B cell (primary cell): Measurements from ENCODE around the gene KCNIP1.

Experiments used
- CTCF ChIP-seq: fragments of 200-600 bp; IDR thresholded peaks from one replicate; pipeline ENCODE4 v1.8.0; 2022; ENCODE audit warnings: antibody characterized with exemption, mild to moderate bottlenecking
- EZH2 ChIP-seq: IDR thresholded peaks from 2 replicates; pipeline ENCODE4 v1.6.1; 2012; ENCODE audit warnings: borderline replicate concordance, low read depth, mild to moderate bottlenecking, moderate library complexity, low read length; ENCODE audit not compliant: insufficient read depth, poor library complexity, severe bottlenecking

GRCh38 chr5:170581211-170581610 lies 77.4 kb downstream of the KCNIP1 start:
- no peak for TF ChIP-seq EZH2
- no peak for TF ChIP-seq CTCF
